Activated B cell treated with CpG ODN at 0.5 μM for 24 hours (primary cell): ENCODE measurements around the gene HLA-DQA2. TPM values are rescaled to one million over a fixed set of nuclear protein-coding genes. Genes with fewer than 3 reads are reported as not detected.
"Not testable (repeated sequence)": the region's sequence is repeated elsewhere in the genome, so short reads cannot be mapped to it uniquely, and the experiment has no call there.

Experiments
- ATAC-seq: fragments of 200-7000 bp; cut with Tn5 transposase; one replicate; pipeline ENCODE4 v1.10.0; 2021; ENCODE audit warnings: low read depth, mild to moderate bottlenecking, moderate library complexity
- CTCF ChIA-PET: fragments of 350-600 bp; sonication (Branson Sonifier 250); formaldehyde crosslinking; loops from one replicate; lab custom pipeline; 2021; ENCODE audit warnings: antibody characterized with exemption; lab: Charles Lee
- POLR2A ChIA-PET: fragments of 350-600 bp; sonication (Branson Sonifier 250); formaldehyde crosslinking; loops from one replicate; lab custom pipeline; 2021; ENCODE audit warnings: antibody characterized with exemption; lab: Charles Lee
- DNase-seq: peaks from one replicate; pipeline ENCODE4 v3.0.0; 2022
- H3K27ac Mint-ChIP-seq: one replicate; pipeline ENCODE4 v1.8.0; 2020; ENCODE audit warnings: mixed read lengths
- H3K27me3 Mint-ChIP-seq: one replicate; pipeline ENCODE4 v1.8.0; 2021; ENCODE audit warnings: mixed read lengths
- H3K36me3 Mint-ChIP-seq: one replicate; pipeline ENCODE4 v1.8.0; 2021; ENCODE audit warnings: low read depth, mixed read lengths
- H3K4me1 Mint-ChIP-seq: one replicate; pipeline ENCODE4 v1.8.0; 2021; ENCODE audit warnings: mixed read lengths
- H3K4me3 Mint-ChIP-seq: one replicate; pipeline ENCODE4 v1.8.0; 2020; ENCODE audit warnings: mild to moderate bottlenecking, mixed read lengths
- H3K9me3 Mint-ChIP-seq: one replicate; pipeline ENCODE4 v1.8.0; 2020; ENCODE audit warnings: mixed read lengths
- CTCF ChIP-seq: fragments of 200-600 bp; IDR thresholded peaks from one replicate; pipeline ENCODE4 v1.8.0; 2022; ENCODE audit warnings: antibody characterized with exemption, mild to moderate bottlenecking
- intact Hi-C: fragments of 100-400 bp; cut with micrococcal nuclease; formaldehyde crosslinking; loops from one replicate; pipeline ENCODE4 v1.15.1; 2024
- total RNA-seq: library from RNA; stranded (reverse); gene quantifications from 2 replicates; pipeline ENCODE4 v1.2.3, GENCODE V29; 2022

Gene HLA-DQA2
- total RNA-seq, 1 donor from 2014 or later = 231 TPM

- TF ChIP-seq CTCF = no peak
- DNase-seq (no peak), ATAC-seq (no peak)
- Mint-ChIP-seq H3K9me3 (peaks cover 2% of the 10 kb centered on the region), H3K36me3 (no peaks in the 10 kb centered on the region), H3K27me3 (no peaks in the 10 kb centered on the region), H3K4me3 (no peak overlapping the region), H3K4me1 (peaks cover 20% of the 10 kb centered on the region), H3K27ac (no peak overlapping the region)
- intact Hi-C loops = no loop called here
- CTCF ChIA-PET = interaction anchor here (0.8 to 2.7 kb wide), 5 partner anchors 79 to 458 kb away, joined by 3 to 16 read pairs (median 3); no protein-coding TSS in a partner anchor
- POLR2A ChIA-PET = interaction anchor here (0.8 to 0.9 kb wide), 2 partner anchors 58 to 65 kb away, joined by 3 to 4 read pairs; no protein-coding TSS in a partner anchor
These were observed 37.8 kb upstream of the HLA-DQA2 start for GRCh38 chr6:32703347-32703746.

GRCh38 chr6:32705164-32705563, 36.0 kb upstream of the HLA-DQA2 start:
- DNase-seq, ATAC-seq, H3K4me3 Mint-ChIP-seq, POLR2A ChIA-PET, H3K27me3 Mint-ChIP-seq, intact Hi-C loops, H3K36me3 Mint-ChIP-seq, H3K27ac Mint-ChIP-seq, H3K9me3 Mint-ChIP-seq: not testable (repeated sequence)
- H3K4me1 Mint-ChIP-seq = peaks cover 14% of the 10 kb centered on the region
- CTCF ChIA-PET = interaction anchor here (2.1 kb wide), 1 partner anchor 81 kb away, joined by 5 read pairs; no protein-coding TSS in a partner anchor

GRCh38 chr6:32709625-32710024, 31.6 kb upstream of the HLA-DQA2 start:
- Mint-ChIP-seq H3K27me3 (no peaks in the 10 kb centered on the region), H3K9me3 (peaks cover 2% of the 10 kb centered on the region), H3K27ac (no peak overlapping the region), H3K4me3 (no peak overlapping the region), H3K36me3 (no peaks in the 10 kb centered on the region), H3K4me1 (peaks cover 3% of the 10 kb centered on the region)
- intact Hi-C loops = no loop called here
- POLR2A ChIA-PET = no interaction called here
- CTCF ChIA-PET = no interaction called here
- DNase-seq (no peak), ATAC-seq (no peak)
- TF ChIP-seq CTCF = no peak

GRCh38 chr6:32713241-32713640, 27.9 kb upstream of the HLA-DQA2 start:
- Mint-ChIP-seq H3K9me3 (no peaks in the 10 kb centered on the region), H3K4me1 (no peaks in the 10 kb centered on the region)
- CTCF ChIA-PET = no interaction called here

GRCh38 chr6:32716396-32716795, 24.8 kb upstream of the HLA-DQA2 start:
- ChIA-PET CTCF (interaction anchor here (0.6 to 1.4 kb wide), 3 partner anchors 69 to 384 kb away, joined by 3 read pairs; no protein-coding TSS in a partner anchor), POLR2A (no interaction called here)
- Mint-ChIP-seq H3K27ac (no peak overlapping the region), H3K27me3 (peaks cover 4% of the 10 kb centered on the region), H3K9me3 (no peaks in the 10 kb centered on the region), H3K4me1 (no peaks in the 10 kb centered on the region), H3K4me3 (no peak overlapping the region), H3K36me3 (no peaks in the 10 kb centered on the region)
- DNase-seq (no peak), ATAC-seq (no peak)
- intact Hi-C loops = loop anchor here (5.0 kb wide), 2 partner anchors 71 to 299 kb away; no protein-coding TSS in a partner anchor
- TF ChIP-seq CTCF = no peak

More at GRCh38 chr6:32713241-32713640, 27.9 kb upstream of the HLA-DQA2 start:
- ATAC-seq (no peak), DNase-seq (no peak)
- no peak overlapping the region for H3K27ac Mint-ChIP-seq
- H3K36me3 Mint-ChIP-seq = no peaks in the 10 kb centered on the region
- POLR2A ChIA-PET = no interaction called here
- intact Hi-C loops = no loop called here
- H3K27me3 Mint-ChIP-seq = no peaks in the 10 kb centered on the region
- TF ChIP-seq CTCF = no peak
- no peak overlapping the region for H3K4me3 Mint-ChIP-seq

- POLR2A ChIA-PET = no interaction called here
- no peaks in the 10 kb centered on the region for H3K4me1 Mint-ChIP-seq
- intact Hi-C loops = loop anchor here (5.0 kb wide), 2 partner anchors 68 to 302 kb away; no protein-coding TSS in a partner anchor
- CTCF ChIA-PET = no interaction called here
- H3K9me3 Mint-ChIP-seq = no peaks in the 10 kb centered on the region
- H3K27me3 Mint-ChIP-seq = peaks cover 8% of the 10 kb centered on the region
- no peak for TF ChIP-seq CTCF
- no peak for DNase-seq
- H3K27ac Mint-ChIP-seq = no peak overlapping the region
- H3K36me3 Mint-ChIP-seq = no peaks in the 10 kb centered on the region
- no peak overlapping the region for H3K4me3 Mint-ChIP-seq
- ATAC-seq = no peak
These were observed 22.3 kb upstream of the HLA-DQA2 start for GRCh38 chr6:32718879-32719278.
